ENCODE data around the gene LMAN1.

DNA sequence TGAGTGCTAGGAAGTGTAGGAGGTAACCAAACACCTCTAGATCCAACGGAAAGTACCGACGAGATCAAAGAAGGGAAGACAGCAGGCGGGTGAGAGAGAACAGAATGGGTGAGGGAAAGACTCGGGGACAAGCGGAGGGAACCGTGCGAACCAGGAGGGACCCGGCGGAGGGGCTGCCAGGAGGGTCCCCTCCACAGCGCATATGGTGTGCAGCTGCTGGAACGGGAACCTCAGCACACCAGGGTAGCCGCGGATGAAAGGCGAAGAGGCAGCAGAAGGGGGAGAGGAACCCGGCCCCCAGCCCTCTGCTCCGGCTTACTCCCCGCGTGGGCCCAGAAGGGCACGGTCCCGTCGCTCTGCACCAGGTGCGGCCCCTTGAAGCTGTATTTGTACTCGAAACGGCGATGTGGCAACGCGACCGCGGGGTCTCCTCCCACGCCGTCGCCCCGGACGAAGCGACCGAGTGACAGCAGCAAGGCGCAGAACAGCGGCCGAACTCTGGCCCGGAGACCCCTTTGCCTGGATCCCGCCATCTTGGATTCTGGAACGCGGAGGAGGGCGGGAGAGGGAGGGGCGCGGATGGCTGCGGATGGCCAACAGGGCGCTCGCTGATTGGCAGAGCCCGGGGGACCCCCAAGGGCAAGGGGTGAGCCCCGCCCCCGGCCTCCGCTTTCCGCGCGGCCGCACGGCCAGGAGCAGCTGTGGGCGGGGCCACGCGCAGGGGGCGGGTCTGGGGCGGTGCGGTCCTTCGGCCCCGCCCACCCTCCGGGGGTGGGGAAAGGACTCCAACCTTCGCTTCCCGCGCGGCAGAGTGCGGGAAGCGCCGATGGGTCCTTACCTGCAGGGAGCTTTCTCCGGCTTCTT lies at the start of gene LMAN1:
- peak; percentile 79 for TF ChIP-seq POLR2A (IDR thresholded peaks at IDR 0.05; ENCODE audit: low read depth, low read length)
- peak; percentile 71 for TF ChIP-seq POLR2AphosphoS5 (IDR thresholded peaks at IDR 0.05; ENCODE audit: insufficient read depth, low read depth, low read length)
- TF ChIP-seq, protein P1, sequence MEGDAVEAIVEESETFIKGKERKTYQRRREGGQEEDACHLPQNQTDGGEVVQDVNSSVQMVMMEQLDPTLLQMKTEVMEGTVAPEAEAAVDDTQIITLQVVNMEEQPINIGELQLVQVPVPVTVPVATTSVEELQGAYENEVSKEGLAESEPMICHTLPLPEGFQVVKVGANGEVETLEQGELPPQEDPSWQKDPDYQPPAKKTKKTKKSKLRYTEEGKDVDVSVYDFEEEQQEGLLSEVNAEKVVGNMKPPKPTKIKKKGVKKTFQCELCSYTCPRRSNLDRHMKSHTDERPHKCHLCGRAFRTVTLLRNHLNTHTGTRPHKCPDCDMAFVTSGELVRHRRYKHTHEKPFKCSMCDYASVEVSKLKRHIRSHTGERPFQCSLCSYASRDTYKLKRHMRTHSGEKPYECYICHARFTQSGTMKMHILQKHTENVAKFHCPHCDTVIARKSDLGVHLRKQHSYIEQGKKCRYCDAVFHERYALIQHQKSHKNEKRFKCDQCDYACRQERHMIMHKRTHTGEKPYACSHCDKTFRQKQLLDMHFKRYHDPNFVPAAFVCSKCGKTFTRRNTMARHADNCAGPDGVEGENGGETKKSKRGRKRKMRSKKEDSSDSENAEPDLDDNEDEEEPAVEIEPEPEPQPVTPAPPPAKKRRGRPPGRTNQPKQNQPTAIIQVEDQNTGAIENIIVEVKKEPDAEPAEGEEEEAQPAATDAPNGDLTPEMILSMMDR (IDR thresholded peaks at IDR 0.05; ENCODE audit: extremely low read depth in 1 of 2, insufficient read depth in 1 of 2, low read depth in 1 of 2, low read length in 2 of 2), result no peak
- no peak for TF ChIP-seq EZH2 (IDR thresholded peaks at IDR 0.05; ENCODE audit: borderline replicate concordance, low read depth, low read length, severe bottlenecking)
- TF ChIP-seq MYC (IDR thresholded peaks at IDR 0.05; ENCODE audit: low read depth, low read length), result no peak
- no peak for TF ChIP-seq FOS (IDR thresholded peaks at IDR 0.05; ENCODE audit: borderline replicate concordance, insufficient read depth, low read length)
- TF ChIP-seq, protein P2, sequence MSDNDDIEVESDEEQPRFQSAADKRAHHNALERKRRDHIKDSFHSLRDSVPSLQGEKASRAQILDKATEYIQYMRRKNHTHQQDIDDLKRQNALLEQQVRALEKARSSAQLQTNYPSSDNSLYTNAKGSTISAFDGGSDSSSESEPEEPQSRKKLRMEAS (IDR thresholded peaks at IDR 0.05; ENCODE audit: insufficient read depth, insufficient read length), result no peak
- TF ChIP-seq JUN (IDR thresholded peaks at IDR 0.05; ENCODE audit: borderline replicate concordance, insufficient read depth, insufficient read length, low read depth), result no peak

Data from endothelial cell of umbilical vein (primary cell).